NCI-H510A (cell line): ENCODE results near the gene ADD3.
"Not testable (repeated sequence)": the region's sequence is repeated elsewhere in the genome, so short reads cannot be mapped to it uniquely, and the experiment has no call there.

ENCODE experiments used
- DNase-seq: peaks from one replicate; lab custom pipeline; 2025; lab: John Stamatoyannopoulos, UW

Gene ADD3

DNA sequence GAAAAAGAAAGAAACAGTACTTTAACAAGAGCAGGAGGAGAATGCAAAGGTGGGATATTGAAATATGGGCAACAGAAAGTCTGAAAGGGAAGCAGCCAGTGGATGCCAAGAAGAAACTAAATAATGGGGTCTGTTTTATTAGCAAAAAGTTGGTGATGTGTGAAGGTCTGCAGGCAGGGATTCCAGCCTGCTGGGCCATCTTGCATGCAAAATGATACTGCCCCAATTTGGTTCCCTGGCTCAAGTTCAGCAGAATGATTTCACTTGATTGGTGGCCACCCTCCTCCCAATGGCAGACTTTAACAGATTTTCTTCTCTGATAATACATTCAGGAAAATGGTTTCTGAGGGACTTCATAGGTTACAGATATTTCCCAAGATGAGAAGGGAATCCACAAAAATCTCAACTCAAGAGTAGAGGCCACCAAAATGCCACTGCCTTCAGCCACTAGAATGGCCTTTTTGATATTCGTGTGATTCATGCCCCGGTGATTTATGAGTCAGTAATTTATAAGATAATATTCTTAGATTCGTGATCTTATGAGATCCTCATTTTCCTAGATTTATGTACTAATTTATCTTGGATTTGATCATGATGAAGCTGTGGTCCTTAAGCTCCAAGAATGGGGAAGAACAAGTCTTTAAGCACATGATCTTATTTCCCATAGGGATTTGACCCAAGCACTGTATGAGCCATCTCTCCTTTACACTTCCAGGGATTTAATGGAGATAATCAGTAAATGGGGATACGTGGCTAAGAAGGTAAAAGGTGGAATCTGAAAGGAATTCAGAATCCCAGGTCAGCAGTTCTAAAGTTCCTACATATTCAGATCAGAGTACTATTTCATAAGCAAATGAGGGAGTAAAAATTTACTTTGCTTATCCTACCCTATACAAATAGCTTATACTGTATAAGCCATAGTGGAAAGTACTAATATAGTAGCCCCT lies 32.3 kb upstream of the ADD3 start:
- no peak for DNase-seq

DNA sequence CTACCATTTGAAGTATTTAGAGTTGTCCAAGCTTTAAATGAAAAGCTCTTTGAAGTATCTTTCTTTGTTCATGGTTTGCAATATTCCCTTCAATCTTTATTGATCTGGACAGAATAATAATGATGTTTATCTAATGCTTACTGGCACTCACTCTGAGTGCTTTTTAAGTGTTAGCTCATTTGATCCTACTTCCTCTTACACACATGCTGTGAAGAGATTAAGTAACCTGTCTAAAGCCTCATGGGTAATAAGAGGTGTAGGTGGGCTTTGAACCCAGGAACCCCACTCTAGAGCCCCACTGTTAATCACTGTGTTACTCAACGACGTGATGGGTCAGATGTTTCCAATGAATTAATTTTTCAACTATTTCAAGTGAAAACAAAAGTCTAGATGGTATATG lies 31.1 kb upstream of the ADD3 start:
- no peak for DNase-seq

DNA sequence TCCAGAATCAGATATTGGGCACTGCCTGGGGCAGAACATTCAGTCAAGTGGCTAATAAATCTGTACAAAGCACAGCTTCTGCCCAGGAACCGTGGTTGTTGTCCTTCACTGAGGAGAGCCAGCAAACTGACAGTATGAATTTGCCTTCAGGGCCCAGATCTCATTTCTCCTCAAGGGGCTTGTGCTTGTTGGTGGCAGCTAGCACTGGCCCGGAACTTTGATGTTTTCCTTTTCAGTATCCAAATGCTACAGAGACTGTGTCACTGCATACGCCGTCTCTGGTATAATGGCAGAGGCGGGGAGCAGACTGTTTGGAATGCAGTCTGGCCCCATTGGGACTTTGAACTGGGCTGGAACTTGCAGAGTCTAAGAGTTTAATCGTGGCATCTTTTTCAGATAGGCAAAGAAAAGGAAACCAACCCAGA lies 30.4 kb upstream of the ADD3 start:
- DNase-seq = no peak

DNA sequence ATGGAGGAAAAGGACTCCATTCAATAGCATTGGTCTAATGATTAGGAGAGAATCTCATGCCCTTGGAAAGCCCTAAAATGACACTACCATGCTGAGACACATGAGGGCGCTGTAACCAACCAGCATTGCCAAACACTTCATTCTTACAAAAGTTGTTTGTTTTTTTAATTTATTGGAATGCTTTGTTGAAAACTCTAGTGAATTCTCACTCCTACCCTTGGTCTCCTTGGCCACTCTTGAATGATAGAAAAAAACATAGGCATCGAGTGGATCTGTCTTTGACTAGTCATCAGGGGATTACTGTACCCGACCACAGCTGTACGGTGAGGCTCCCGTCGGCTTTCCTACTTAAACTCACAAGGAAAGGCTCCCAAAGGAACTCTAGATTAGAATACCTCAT lies 29.3 kb upstream of the ADD3 start:
- DNase-seq = no peak

DNA sequence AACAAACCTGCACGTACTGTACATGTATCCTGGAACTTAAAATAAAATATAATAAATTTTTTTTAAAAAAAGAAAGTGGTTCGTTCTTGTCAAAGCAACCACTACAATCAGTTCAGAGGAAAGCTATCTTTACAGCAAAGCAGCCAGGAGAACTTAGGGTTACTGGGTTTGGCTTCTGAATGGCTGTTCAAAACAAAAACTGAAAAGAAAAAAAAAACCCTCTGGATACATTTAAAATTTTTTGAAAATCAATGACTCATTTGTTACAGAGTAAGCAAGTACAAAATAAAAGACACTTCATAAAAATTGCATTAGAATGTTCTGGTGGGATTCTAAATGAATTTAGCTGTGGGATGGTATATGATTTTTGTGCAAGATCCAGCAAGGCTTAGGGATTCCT lies 28.6 kb upstream of the ADD3 start:
- no peak for DNase-seq

DNA sequence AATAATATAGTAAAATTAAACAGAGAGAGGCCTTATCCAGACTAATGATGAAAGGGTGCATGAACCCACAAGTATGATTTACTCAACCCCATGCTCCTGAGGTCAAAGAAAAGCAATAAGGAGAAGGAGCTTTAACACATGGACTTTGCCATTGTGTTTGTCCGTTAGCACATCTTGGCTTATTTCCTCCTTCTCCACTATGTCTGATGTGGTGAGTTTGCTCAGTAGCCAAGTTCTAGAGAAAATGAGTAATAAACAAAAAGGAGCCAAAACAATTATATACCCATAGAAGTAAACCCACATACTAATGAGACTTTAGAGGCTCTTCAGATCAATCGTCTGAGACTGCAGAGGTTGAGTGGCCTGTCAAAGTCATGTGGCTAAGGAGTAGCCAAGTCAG lies 26.1 kb upstream of the ADD3 start:
- no peak for DNase-seq

DNA sequence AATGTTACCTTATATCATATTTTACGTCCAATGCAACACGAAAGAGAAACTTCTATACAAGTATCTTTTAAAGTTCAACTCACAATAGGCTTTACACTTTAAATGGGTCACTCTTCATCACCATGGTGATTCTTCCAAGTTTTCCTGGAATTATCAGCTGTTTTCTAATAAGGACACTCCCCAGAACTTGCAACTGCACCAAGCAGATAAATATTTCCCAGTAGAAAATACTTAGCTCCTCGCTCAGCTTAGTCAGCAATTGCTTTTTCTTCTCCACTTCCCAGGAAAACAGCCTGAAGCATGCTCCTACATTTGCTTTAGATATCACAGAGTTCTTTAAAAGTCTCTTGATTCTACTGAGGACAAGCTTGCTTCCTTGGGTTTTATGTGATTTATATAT lies 25.7 kb upstream of the ADD3 start:
- no peak for DNase-seq

DNA sequence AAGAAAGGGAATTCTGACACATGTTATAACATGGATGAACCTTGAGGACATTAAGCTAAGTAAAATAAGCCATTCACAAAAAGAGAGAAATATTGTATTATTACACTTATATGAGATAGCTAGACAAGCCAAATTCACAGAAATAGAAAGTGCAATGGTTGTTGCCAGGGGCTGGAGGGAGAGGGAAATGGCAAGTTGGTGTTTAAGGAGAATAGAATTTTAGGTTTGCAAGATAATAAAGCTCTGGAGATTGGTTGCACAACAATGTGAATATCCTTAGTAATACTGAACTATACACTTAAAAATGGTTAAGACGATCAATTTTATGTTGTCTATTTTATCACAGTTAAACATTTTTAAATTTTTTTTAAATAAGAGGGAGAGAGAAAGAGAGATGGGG lies 25.0 kb upstream of the ADD3 start:
- no peak for DNase-seq

DNA sequence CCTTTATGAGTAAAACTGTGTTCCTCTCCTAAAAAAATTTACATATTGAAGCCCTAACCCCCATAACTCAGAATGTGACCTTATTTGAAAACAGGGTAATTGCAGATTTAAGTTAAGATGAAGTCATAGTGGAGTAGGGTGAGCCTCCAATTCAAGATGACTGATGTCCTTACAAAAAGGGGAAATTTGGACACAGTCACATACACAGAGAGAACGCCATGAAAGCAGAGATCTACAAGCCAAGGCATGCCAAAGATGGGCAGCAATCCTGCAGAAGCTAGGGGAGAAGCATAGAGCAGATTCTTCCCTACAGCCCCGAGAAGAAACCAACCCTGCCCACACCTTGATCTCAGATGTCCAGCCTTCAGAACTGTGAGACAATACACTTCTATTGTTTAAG lies 23.8 kb upstream of the ADD3 start:
- no peak for DNase-seq

DNA sequence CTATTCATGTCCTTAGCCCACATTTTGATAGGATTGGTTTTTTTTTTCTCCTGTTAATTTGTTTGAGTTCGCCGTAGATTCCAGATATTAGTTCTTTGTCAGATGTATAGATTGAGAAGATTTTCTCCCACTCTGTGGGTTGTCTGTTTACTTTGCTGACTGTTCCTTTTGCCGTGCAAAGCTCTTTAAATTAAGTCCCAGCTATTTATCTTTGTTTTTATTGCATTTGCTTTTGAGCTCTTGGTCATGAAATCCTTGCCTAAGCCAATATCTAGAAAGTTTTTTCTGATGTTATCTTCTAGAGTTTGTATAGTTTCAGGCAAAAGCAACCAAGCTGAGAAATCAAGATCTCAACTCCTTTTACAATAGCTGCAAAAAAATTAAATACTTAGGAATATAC lies 22.0 kb upstream of the ADD3 start:
- not testable (repeated sequence) for DNase-seq

DNA sequence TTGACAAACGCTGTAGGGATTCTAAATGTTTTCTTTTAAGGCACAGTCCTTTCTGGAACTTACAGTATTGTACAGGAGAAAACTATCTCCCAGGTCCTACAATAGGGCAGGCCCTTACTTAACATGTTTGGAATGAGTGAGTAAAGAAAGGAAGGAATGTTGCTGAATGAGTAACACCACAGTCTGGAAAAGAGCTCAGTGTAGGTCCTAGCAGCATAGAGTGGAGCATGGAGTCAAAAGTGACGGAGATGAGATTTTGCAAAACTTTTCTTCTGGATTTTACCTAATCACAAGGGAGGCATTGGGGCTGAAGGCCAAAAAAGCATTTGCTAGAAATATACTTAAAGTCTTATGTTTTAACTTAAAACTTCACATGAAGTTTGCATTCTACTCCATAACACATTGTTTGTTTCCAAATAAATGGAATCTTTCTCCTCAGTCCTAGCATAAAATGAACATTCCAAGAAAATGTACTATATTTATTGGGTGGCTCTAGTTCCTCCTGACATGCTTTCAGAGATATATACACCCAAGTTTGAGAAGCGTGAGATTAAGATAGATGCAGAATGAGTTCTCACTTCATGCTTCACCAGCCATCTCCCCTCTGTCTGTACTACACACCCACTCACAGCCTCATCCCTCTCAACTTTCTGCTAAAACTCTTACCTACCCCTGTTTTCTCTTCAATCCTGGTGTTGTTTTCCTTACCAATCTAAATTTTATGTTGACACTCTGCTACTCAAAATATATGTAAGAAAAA lies 20.2 kb upstream of the ADD3 start:
- no peak for DNase-seq

DNA sequence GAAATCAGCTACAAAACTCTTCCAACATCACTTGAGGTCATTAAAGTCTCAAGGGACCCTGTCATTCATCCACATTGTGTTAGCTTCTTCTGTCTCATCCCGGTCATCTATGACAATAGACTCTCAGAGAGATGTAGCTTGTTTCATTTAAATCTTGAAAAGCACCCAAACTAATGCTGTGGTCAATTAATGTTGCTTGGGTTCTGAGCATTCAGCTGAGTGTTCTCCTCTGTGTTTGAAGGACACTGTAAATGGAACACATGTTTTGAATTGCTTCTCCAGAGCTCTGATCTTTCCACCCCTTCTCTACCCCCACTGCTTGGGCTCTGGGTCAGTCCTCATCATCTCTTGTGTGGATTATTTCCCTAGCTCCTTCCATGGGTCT lies 19.6 kb upstream of the ADD3 start:
- DNase-seq = no peak

DNA sequence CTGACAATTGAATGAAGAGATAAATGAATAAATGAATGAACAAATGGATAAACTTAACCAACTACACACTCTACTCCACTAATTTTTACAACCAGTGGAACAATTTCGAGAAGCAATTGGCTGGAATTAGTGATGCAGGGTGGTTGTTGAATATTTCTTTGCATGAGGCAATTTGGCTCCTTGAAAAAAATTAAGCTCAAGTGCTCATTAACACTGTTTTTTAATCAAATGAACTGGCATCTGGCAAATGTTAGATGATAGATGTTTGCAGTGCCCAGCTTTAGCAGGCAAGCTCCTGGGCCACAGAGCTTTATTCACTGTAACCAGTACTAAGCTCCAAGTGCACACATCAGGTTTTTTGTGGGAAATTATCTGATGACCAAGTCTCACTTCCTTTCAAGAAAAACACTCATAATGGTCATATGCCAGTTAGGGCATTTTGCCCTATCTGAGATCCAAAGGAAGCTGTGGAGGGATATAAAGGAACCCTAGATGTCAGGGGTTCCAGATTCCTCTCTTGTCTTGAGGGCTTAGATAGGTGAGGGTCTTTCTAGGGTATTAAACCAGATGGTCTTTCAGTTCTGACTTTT lies 16.4 kb upstream of the ADD3 start:
- no peak for DNase-seq

DNA sequence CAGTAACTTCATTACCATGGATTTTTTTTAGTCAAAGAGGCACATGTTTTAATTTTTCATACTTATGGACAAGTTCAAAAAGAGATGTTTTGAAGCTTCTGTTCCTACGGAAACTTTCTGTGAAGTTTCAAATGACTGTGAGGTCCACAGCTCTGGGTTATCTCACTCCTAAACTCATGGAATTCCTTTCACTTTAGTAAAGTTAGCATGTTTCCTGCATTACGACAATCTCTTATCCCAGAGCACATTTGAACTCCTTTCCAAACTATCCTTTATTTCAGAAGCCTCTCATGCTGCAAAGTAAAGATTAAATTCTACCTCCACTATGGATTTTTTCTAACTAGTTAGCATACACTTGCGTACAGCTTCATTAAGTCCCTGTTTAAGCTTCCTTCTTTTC lies 15.3 kb upstream of the ADD3 start:
- no peak for DNase-seq

DNA sequence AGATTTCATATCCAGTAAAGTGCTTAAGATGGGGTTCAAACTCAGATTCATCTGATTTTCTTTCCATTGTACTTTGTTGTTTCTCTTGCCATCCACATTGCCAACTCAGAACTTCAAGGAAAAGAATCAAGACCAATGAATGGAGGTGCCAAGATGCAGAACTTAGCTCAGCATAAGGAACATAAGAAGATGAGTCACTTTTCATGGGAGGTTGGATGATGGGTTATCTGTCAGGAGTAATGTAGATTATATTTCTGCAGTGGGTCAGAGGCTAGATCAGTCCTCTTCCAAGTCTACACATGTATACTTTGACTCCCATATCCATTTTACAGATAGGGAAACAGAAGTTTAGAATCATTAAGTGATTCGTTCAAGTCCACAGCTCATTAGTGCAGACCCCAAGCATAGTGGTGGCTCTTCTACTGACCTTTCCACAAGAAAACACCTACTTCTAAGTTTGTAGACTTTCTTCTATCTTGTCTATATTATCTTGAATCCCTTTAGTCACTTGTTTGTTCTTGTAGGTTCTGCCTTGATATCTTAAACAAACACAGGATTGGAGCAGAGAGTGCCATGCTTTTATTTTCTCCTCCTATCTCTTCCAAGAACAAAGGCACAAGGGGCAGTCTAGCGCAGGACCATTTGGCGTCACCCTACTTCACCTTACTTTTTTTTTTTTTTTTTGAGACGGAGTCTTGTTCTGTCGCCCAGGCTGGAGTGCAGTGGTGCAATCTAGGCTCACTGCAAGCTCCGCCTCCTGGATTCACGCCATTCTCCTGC lies 14.0 kb upstream of the ADD3 start:
- DNase-seq = no peak

DNA sequence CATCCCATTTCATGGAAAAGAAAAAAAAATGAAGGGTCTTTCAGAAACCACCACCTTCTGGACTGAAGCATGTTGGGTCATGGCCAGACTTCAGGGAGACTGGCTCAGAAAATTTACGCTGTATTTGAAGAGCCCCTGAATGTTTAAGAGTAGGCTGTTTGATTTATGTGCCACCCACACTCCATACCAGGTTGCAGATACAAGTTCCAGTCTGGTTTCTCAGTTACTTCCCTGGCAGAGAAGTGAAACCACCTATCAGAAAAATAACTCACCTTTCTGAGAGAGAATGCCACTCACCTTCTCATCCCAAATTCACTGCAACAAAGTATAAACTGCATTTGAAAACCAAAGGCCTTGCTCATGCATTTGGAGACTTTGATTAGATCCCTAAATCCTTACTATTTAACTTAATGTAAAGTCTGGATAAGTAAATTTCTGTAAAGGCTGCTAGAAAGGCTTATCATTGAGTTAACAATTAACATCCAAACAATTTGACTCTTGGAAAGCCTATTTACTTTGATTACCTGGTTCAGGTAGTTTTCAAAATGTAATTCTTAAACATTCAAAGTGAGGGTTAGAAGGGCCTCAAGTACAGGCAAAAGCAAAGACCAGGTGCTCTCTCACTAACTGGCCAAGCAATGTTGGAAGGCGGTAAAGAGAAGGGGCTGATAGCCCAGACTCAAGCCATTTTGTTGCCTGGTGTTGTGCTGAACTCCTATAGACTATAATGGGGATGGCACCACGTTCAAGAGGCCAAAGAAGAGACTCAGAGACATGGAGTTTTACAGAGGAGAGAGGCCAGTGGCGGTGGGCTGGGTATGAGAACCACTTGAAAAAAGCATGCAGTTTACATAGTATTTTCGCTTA lies 12.8 kb upstream of the ADD3 start:
- DNase-seq = no peak

DNA sequence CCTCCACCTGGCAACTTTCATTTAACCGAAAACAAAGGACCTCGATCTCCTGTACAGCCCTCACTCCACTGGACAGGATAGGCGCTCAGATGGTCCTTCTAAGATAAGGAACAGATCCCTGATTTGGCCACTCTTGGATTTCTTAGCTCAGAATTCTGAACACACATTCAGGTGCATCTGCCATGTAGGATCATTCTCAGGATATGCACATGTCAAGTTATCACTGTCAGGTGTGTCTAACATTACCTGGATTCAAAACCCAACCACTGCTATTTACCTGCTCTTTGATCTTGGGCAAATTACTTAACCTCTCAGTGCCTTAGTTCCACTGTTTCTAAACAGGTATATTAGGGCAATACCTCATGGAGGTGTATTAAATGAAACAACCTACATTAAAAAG lies 12.2 kb upstream of the ADD3 start:
- DNase-seq = no peak

DNA sequence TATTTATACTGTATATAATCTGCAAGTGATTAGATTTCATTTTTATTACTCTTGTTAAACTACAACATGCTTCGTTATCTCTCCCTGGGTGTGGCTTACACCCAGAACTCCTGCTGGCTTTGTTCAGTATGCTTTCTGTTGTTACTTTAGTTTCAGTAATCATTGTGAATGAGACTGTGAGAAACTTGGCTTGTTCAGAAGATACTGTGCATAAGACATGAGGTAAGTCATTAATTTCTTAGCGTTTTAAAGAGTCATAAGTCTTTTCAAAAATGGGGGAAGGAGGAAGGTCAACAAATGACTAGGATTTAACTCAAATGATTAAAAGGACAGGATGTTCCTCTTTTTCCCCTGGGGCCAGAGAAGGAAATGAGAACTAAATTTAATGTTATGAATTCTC lies 11.6 kb upstream of the ADD3 start:
- no peak for DNase-seq

DNA sequence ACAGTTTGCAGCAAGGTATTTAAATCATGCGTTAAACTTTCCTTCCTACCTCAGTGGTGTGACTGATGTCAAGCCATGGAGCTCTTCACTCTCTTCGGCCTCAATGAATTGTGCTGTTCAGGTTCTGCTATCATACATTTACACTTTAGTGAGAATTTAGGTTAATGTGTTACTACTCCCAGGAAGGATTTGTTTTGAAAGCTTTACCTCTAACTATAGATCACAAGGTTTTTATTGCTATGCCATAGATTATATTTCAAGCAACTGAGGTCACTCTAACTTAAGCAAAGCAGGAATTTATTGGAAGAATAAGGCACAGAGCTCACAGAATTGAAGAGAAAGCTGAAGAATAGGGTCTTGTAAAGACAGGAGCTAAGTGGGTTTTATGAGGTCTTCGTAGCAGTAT lies 11.0 kb upstream of the ADD3 start:
- DNase-seq = no peak

DNA sequence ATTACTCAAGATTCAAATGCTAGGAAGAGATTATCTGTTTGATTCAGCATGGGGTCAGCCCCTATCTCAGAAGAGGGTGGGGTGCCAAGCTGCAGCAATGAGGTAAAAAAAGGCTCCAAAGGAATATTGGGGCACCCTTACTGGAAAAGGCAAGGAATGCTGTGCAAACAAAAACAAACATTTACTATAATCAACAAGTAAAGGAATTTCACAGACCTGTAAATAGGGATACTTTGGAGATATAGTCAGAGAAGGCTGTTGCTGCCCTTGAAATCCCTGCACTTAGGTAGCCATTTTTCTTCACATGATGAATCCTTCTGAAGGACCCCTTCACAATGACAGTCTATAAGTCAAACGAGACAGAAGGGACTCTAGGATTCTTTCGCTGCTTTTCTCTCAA lies 10.6 kb upstream of the ADD3 start:
- DNase-seq = no peak

DNA sequence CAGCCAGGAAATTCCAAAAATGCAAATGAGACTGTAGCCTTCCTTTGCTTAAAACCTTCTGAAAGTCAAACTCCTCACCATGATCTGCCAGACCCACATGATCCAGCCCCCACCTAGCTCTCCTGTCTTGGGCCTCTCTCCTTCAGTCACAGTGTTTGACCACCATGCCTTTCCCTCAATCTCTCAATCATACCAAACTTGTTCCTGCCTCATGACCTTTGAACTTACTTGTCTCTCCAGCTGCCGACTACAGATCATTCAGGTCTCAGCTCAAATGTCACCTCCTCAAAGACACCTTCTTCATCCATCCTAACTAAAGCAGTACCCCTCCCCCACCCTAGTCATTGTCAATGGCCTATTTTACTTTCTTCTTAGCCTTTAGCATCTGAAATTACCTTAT lies 9.3 kb upstream of the ADD3 start:
- DNase-seq = no peak
